ENCODE results near the gene GRIN1.

- TF ChIP-seq CTCF (IDR thresholded peaks at IDR 0.05; ENCODE audit: control extremely low read depth in 1 of 3, insufficient read depth in 1 of 3, low read depth in 1 of 3, low read length in 3 of 3) = no peak
- no peak for TF ChIP-seq KDM5A (IDR thresholded peaks at IDR 0.05; ENCODE audit: low read length)
- no peak for TF ChIP-seq NANOG (IDR thresholded peaks at IDR 0.05; ENCODE audit: insufficient read depth, low read depth, low read length, poor library complexity, severe bottlenecking)
- TF ChIP-seq CHD2 (IDR thresholded peaks at IDR 0.05; ENCODE audit: low read length) = no peak
- TF ChIP-seq TEAD4 (IDR thresholded peaks at IDR 0.05; ENCODE audit: low read depth, low read length) = no peak
Observed at GRCh38 chr9:137145731-137146526, 7.0 kb downstream of the GRIN1 start.

Measured in H1 (cell line).